ENCODE measurements around the gene ATP1B1. TPM values are rescaled to one million over a fixed set of nuclear protein-coding genes. Genes with fewer than 3 reads are reported as not detected.

ATP1B1 gene
- total and polyA plus RNA-seq, 2 experiments from 2014 or later: 51.0 to 73.4 TPM

GRCh38 chr1:169103002-169103401 is 3.5 kb upstream of the ATP1B1 start:
- Mint-ChIP-seq H3K9me3 (peaks cover 4% of the 10 kb centered on the region; the same call in 1 of the 3 replicates), H3K27ac (no peak overlapping the region), H3K4me3 (no peak overlapping the region), H3K27me3 (ENCODE audit: insufficient read depth, low read depth, poor library complexity) (peaks cover 8% of the 10 kb centered on the region), H3K36me3 (ENCODE audit: low read depth) (peaks cover 2% of the 10 kb centered on the region), H3K4me1 (peaks cover 22% of the 10 kb centered on the region)
- H4K20me1 ChIP-seq (replicated peaks; ENCODE audit: insufficient read depth): no peaks in the 10 kb centered on the region
- H3K4me1 ChIP-seq (ENCODE audit: insufficient read depth): peaks cover 13% of the 10 kb centered on the region
- H3F3A ChIP-seq (replicated peaks; ENCODE audit: low read depth): 0 out of 2 replicates have a peak, but pooled peaks cover 5% of the 10 kb centered on the region
- no peak for DNase-seq (ENCODE audit: low spot score)
- no peaks in the 10 kb centered on the region; the same call in 1 of the 2 replicates for H3K9me2 ChIP-seq (ENCODE audit: insufficient read depth)
- no peak overlapping the region for H3K27ac ChIP-seq (ENCODE audit: low read depth)
- TF ChIP-seq STAT1 (IDR thresholded peaks at IDR 0.05; ENCODE audit: unreplicated experiment) (no peak), CREB1 (CRISPR knock-in tag; IDR thresholded peaks at IDR 0.05; ENCODE audit: low read depth) (no peak), POLR2AphosphoS5 (IDR thresholded peaks at IDR 0.05; ENCODE audit: low read depth) (no peak), REST (IDR thresholded peaks at IDR 0.05; ENCODE audit: unreplicated experiment) (no peak)
- H3K4me3 ChIP-seq: no peak overlapping the region
- no peaks in the 10 kb centered on the region for H3K36me3 ChIP-seq (ENCODE audit: insufficient read depth)
- no peak for ATAC-seq
- no peak overlapping the region for H3K4me2 ChIP-seq
- no peak overlapping the region; the same call in 1 of the 2 replicates for H2AFZ ChIP-seq
- H3K79me2 ChIP-seq (replicated peaks; ENCODE audit: insufficient read depth): peaks cover 12% of the 10 kb centered on the region
- peaks cover 7% of the 10 kb centered on the region; the same call in 1 of the 2 replicates for H3K27me3 ChIP-seq (ENCODE audit: insufficient read depth)

DNA sequence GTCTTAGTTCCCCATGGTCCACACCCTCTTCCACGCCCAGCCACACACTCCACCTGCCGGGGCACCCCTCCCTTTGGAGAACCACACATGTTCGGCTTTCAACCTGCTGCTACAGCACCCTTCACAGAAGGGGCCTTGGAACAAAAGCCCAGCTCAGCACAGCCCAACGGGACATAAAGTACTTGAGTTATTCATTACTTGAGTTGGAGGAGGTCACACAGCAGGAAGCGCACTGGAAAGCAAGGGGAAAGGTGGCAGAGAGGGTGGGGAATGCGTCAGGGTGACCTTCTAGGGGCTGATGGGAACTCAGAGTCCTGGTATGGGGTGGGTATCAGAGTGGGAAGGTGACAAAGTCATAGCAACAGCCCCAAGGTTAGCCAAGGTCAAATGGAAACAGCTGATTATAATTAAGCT is 3.0 kb upstream of the ATP1B1 start:
- Histone ChIP-seq H3K9me2 (ENCODE audit: insufficient read depth) (no peaks in the 10 kb centered on the region; the same call in 1 of the 2 replicates), H3K27ac (ENCODE audit: low read depth) (no peak overlapping the region), H3F3A (replicated peaks; ENCODE audit: low read depth) (0 out of 2 replicates have a peak, but pooled peaks cover 5% of the 10 kb centered on the region), H3K36me3 (ENCODE audit: insufficient read depth) (no peaks in the 10 kb centered on the region), H3K4me1 (ENCODE audit: insufficient read depth) (peaks cover 18% of the 10 kb centered on the region), H3K79me2 (replicated peaks; ENCODE audit: insufficient read depth) (peaks cover 16% of the 10 kb centered on the region), H3K27me3 (ENCODE audit: insufficient read depth) (peaks cover 7% of the 10 kb centered on the region; the same call in 1 of the 2 replicates), H3K4me2 (no peak overlapping the region), H4K20me1 (replicated peaks; ENCODE audit: insufficient read depth) (no peaks in the 10 kb centered on the region), H2AFZ (no peak overlapping the region), H3K4me3 (no peak overlapping the region)
- H3K4me1 Mint-ChIP-seq: peaks cover 27% of the 10 kb centered on the region
- H3K27ac Mint-ChIP-seq: no peak overlapping the region
- no peak overlapping the region for H3K4me3 Mint-ChIP-seq
- peaks cover 2% of the 10 kb centered on the region for H3K36me3 Mint-ChIP-seq (ENCODE audit: low read depth)
- peaks cover 4% of the 10 kb centered on the region; the same call in 1 of the 3 replicates for H3K9me3 Mint-ChIP-seq
- DNase-seq (ENCODE audit: low spot score) (peak; percentile 12), ATAC-seq (no peak)
- peaks cover 8% of the 10 kb centered on the region for H3K27me3 Mint-ChIP-seq (ENCODE audit: insufficient read depth, low read depth, poor library complexity)
- TF ChIP-seq EZH2 (IDR thresholded peaks at IDR 0.05; ENCODE audit: low read depth, unreplicated experiment) (no peak), EZH2phosphoT487 (IDR thresholded peaks at IDR 0.05; ENCODE audit: unreplicated experiment) (no peak), REST (IDR thresholded peaks at IDR 0.05; ENCODE audit: unreplicated experiment) (no peak), ZNF114 (CRISPR knock-in tag; IDR thresholded peaks at IDR 0.05) (no peak), POLR2AphosphoS5 (IDR thresholded peaks at IDR 0.05; ENCODE audit: low read depth) (no peak), JUNB (IDR thresholded peaks at IDR 0.05; ENCODE audit: unreplicated experiment) (no peak), NANOG (IDR thresholded peaks at IDR 0.05; ENCODE audit: borderline replicate concordance) (no peak), ZNF331 (CRISPR knock-in tag; IDR thresholded peaks at IDR 0.05; ENCODE audit: low read depth) (no peak), STAT1 (IDR thresholded peaks at IDR 0.05; ENCODE audit: unreplicated experiment) (no peak)
- TF ChIP-seq, protein P1, sequence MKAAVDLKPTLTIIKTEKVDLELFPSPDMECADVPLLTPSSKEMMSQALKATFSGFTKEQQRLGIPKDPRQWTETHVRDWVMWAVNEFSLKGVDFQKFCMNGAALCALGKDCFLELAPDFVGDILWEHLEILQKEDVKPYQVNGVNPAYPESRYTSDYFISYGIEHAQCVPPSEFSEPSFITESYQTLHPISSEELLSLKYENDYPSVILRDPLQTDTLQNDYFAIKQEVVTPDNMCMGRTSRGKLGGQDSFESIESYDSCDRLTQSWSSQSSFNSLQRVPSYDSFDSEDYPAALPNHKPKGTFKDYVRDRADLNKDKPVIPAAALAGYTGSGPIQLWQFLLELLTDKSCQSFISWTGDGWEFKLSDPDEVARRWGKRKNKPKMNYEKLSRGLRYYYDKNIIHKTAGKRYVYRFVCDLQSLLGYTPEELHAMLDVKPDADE (IDR thresholded peaks at IDR 0.05): no peak

Data from GM23338 (cell line).